SK-N-SH treated with all-trans-retinoic acid at 6 μM for 48 hours (cell line): ENCODE measurements around the gene PTPRG.

Source experiments
- ATAC-seq: fragments of 200-7000 bp; cut with Tn5 transposase; 3 replicates; pipeline ENCODE4 v1.9.1; 2020; ENCODE audit warnings: mild to moderate bottlenecking, moderate library complexity
- ARNTL ChIP-seq: fragments of 450-650 bp; formaldehyde crosslinking; IDR thresholded peaks from 2 replicates; pipeline ENCODE4 v1.5.0; 2020; ENCODE audit warnings: low read depth, mild to moderate bottlenecking, moderate library complexity, borderline replicate concordance
- BACH2 ChIP-seq: fragments of 250-450 bp; sonication (Bioruptor Pico); IDR thresholded peaks from 2 replicates; pipeline ENCODE4 v1.9.0; 2021; ENCODE audit warnings: mild to moderate bottlenecking, borderline replicate concordance
- ESRRG ChIP-seq: fragments of 250-450 bp; sonication (Bioruptor Pico); IDR thresholded peaks from 2 replicates; pipeline ENCODE4 v1.6.1; 2021; ENCODE audit warnings: mild to moderate bottlenecking
- ISL1 ChIP-seq: fragments of 250-450 bp; sonication (Bioruptor Pico); IDR thresholded peaks from 2 replicates; pipeline ENCODE4 v2.1.2; 2022; ENCODE audit warnings: mild to moderate bottlenecking, moderate library complexity
- OSR1 ChIP-seq: fragments of 250-450 bp; sonication (Bioruptor Pico); IDR thresholded peaks from 2 replicates; pipeline ENCODE4 v1.8.0; 2022; ENCODE audit warnings: moderate library complexity, mild to moderate bottlenecking, inconsistent platforms
- PATZ1 ChIP-seq: fragments of 250-450 bp; sonication (Bioruptor Pico); IDR thresholded peaks from 2 replicates; pipeline ENCODE4 v1.8.0; 2020; ENCODE audit warnings: mild to moderate bottlenecking, moderate library complexity, borderline replicate concordance
- POU6F1 ChIP-seq: fragments of 250-450 bp; sonication (Bioruptor Pico); IDR thresholded peaks from 2 replicates; pipeline ENCODE4 v1.8.0; 2021; ENCODE audit warnings: low read depth, mild to moderate bottlenecking, moderate library complexity, borderline replicate concordance
- PPARA ChIP-seq: fragments of 250-450 bp; sonication (Bioruptor Pico); IDR thresholded peaks from 2 replicates; pipeline ENCODE4 v1.5.0; 2020; ENCODE audit warnings: mild to moderate bottlenecking, borderline replicate concordance
- RARB ChIP-seq: fragments of 250-450 bp; sonication (Bioruptor Pico); IDR thresholded peaks from 2 replicates; pipeline ENCODE4 v1.8.0; 2021; ENCODE audit warnings: mild to moderate bottlenecking, moderate library complexity
- SNAI2 ChIP-seq: fragments of 250-450 bp; sonication (Bioruptor Pico); IDR thresholded peaks from 2 replicates; pipeline ENCODE4 v1.5.0; 2020; ENCODE audit warnings: mild to moderate bottlenecking, moderate library complexity
- TCF4 ChIP-seq: fragments of 250-450 bp; sonication (Bioruptor Pico); IDR thresholded peaks from 2 replicates; pipeline ENCODE4 v1.8.0; 2021; ENCODE audit warnings: mild to moderate bottlenecking, moderate library complexity, borderline replicate concordance
- TOX ChIP-seq: fragments of 250-450 bp; sonication (Bioruptor Pico); IDR thresholded peaks from 2 replicates; pipeline ENCODE4 v1.8.0; 2021; ENCODE audit warnings: mild to moderate bottlenecking, moderate library complexity, borderline replicate concordance
- ZC3H10 ChIP-seq: fragments of 250-450 bp; sonication (Bioruptor Pico); IDR thresholded peaks from 2 replicates; pipeline ENCODE4 v1.5.1; 2021; ENCODE audit warnings: mild to moderate bottlenecking, moderate library complexity
- ZFP3 ChIP-seq: fragments of 250-450 bp; sonication (Bioruptor Pico); IDR thresholded peaks from 2 replicates; pipeline ENCODE4 v1.5.0; 2020; ENCODE audit warnings: mild to moderate bottlenecking, moderate library complexity
- ZFP30 ChIP-seq: fragments of 450-650 bp; formaldehyde crosslinking; IDR thresholded peaks from 2 replicates; pipeline ENCODE4 v1.5.0; 2022; ENCODE audit warnings: mild to moderate bottlenecking, moderate library complexity
- ZNF565 ChIP-seq: fragments of 450-650 bp; formaldehyde crosslinking; conservative IDR thresholded peaks from 2 replicates; pipeline ENCODE4 v1.5.0; 2020; ENCODE audit warnings: low read depth, mild to moderate bottlenecking, moderate library complexity
- ZNF70 ChIP-seq: fragments of 450-650 bp; formaldehyde crosslinking; IDR thresholded peaks from 2 replicates; pipeline ENCODE4 v1.5.0; 2020; ENCODE audit warnings: mild to moderate bottlenecking, moderate library complexity
- ZNF8 ChIP-seq: fragments of 450-650 bp; formaldehyde crosslinking; IDR thresholded peaks from 2 replicates; pipeline ENCODE4 v1.5.0; 2020; ENCODE audit warnings: mild to moderate bottlenecking, moderate library complexity
- TF ChIP-seq, protein P1 (sequence below): fragments of 250-450 bp; sonication (Bioruptor Pico); IDR thresholded peaks from 2 replicates; pipeline ENCODE4 v1.5.1; 2020; ENCODE audit warnings: low read depth, mild to moderate bottlenecking, moderate library complexity
- TF ChIP-seq, protein P2 (sequence below): fragments of 250-450 bp; sonication (Bioruptor Pico); IDR thresholded peaks from 2 replicates; pipeline ENCODE4 v1.5.1; 2021; ENCODE audit warnings: mild to moderate bottlenecking, moderate library complexity
- TF ChIP-seq, protein P3 (sequence below): fragments of 250-450 bp; sonication (Bioruptor Pico); IDR thresholded peaks from 2 replicates; pipeline ENCODE4 v1.5.0; 2020; ENCODE audit warnings: mild to moderate bottlenecking, moderate library complexity

PTPRG gene

DNA sequence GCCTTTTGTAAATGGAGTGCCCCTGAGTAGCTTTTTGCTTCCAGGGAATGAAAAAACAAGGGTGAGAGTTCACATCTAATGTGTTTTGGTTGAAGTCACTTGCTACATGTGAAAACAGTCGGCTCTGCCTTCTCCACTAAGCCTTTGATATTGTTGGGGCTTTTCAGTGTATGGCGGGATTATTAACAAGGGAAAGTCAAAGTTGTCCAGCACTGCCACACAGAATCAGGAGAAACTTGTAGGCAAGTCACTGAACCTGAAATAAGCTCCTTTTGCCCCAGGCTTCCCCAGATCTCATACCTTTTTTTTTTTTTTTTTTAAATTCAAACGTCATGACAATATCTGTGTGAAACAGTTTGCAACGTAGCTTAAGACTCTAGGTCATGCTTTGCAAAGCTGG lies 564.0 kb downstream of the PTPRG start:
- TF ChIP-seq ARNTL (CRISPR knock-in tag) (no peak), TOX (CRISPR knock-in tag) (no peak), ZNF70 (CRISPR knock-in tag) (no peak), ZNF565 (CRISPR knock-in tag) (no peak)
- TF ChIP-seq, protein P1, sequence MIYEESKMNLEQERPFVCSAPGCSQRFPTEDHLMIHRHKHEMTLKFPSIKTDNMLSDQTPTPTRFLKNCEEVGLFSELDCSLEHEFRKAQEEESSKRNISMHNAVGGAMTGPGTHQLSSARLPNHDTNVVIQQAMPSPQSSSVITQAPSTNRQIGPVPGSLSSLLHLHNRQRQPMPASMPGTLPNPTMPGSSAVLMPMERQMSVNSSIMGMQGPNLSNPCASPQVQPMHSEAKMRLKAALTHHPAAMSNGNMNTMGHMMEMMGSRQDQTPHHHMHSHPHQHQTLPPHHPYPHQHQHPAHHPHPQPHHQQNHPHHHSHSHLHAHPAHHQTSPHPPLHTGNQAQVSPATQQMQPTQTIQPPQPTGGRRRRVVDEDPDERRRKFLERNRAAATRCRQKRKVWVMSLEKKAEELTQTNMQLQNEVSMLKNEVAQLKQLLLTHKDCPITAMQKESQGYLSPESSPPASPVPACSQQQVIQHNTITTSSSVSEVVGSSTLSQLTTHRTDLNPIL (CRISPR knock-in tag): no peak
- TF ChIP-seq, protein P2, sequence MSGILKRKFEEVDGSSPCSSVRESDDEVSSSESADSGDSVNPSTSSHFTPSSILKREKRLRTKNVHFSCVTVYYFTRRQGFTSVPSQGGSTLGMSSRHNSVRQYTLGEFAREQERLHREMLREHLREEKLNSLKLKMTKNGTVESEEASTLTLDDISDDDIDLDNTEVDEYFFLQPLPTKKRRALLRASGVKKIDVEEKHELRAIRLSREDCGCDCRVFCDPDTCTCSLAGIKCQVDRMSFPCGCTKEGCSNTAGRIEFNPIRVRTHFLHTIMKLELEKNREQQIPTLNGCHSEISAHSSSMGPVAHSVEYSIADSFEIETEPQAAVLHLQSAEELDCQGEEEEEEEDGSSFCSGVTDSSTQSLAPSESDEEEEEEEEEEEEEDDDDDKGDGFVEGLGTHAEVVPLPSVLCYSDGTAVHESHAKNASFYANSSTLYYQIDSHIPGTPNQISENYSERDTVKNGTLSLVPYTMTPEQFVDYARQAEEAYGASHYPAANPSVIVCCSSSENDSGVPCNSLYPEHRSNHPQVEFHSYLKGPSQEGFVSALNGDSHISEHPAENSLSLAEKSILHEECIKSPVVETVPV (CRISPR knock-in tag): no peak
- no peak for ATAC-seq

- TF ChIP-seq, protein P2 (CRISPR knock-in tag): no peak
- TF ChIP-seq BACH2 (CRISPR knock-in tag) (no peak), ARNTL (CRISPR knock-in tag) (no peak), ZFP3 (CRISPR knock-in tag) (no peak), PPARA (no peak), ISL1 (CRISPR knock-in tag) (no peak), TCF4 (CRISPR knock-in tag) (no peak), ZNF565 (CRISPR knock-in tag) (no peak), OSR1 (no peak), ZFP30 (no peak), SNAI2 (CRISPR knock-in tag) (no peak), RARB (CRISPR knock-in tag) (no peak), PATZ1 (no peak), POU6F1 (CRISPR knock-in tag) (no peak), ESRRG (CRISPR knock-in tag) (no peak), ZNF8 (CRISPR knock-in tag) (no peak), ZC3H10 (CRISPR knock-in tag) (no peak), ZNF70 (CRISPR knock-in tag) (no peak)
- TF ChIP-seq, protein P3, sequence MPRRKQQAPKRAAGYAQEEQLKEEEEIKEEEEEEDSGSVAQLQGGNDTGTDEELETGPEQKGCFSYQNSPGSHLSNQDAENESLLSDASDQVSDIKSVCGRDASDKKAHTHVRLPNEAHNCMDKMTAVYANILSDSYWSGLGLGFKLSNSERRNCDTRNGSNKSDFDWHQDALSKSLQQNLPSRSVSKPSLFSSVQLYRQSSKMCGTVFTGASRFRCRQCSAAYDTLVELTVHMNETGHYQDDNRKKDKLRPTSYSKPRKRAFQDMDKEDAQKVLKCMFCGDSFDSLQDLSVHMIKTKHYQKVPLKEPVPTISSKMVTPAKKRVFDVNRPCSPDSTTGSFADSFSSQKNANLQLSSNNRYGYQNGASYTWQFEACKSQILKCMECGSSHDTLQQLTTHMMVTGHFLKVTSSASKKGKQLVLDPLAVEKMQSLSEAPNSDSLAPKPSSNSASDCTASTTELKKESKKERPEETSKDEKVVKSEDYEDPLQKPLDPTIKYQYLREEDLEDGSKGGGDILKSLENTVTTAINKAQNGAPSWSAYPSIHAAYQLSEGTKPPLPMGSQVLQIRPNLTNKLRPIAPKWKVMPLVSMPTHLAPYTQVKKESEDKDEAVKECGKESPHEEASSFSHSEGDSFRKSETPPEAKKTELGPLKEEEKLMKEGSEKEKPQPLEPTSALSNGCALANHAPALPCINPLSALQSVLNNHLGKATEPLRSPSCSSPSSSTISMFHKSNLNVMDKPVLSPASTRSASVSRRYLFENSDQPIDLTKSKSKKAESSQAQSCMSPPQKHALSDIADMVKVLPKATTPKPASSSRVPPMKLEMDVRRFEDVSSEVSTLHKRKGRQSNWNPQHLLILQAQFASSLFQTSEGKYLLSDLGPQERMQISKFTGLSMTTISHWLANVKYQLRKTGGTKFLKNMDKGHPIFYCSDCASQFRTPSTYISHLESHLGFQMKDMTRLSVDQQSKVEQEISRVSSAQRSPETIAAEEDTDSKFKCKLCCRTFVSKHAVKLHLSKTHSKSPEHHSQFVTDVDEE (CRISPR knock-in tag): no peak
- TF ChIP-seq, protein P1 (CRISPR knock-in tag): no peak
- no peak for ATAC-seq
Observed at GRCh38 chr3:62127116-62127515, 565.7 kb downstream of the PTPRG start.
